ENCODE measurements around the gene C6orf15. TPM values are rescaled to one million over a fixed set of nuclear protein-coding genes. Genes with fewer than 3 reads are reported as not detected.
A peak's percentile ranks its signal among the peaks of the same experiment; 100 is the strongest.

Gene C6orf15
- total RNA-seq, 4 donors from 2014 or later: not detected

- no peak for DNase-seq
- peaks cover 0 to 7% (median 0%) of the 10 kb centered on the region in 4 donors for H3K4me1 ChIP-seq
- TF ChIP-seq POLR2A (IDR thresholded peaks at IDR 0.05): no peak
- TF ChIP-seq CTCF (IDR thresholded peaks at IDR 0.05): no peak
- H3K9me3 ChIP-seq: no peaks in the 10 kb centered on the region
- H3K4me3 ChIP-seq: no peak overlapping the region
- H3K27me3 ChIP-seq: no peaks in the 10 kb centered on the region
- no peak overlapping the region for H3K27ac ChIP-seq
- no peaks in the 10 kb centered on the region for H3K36me3 ChIP-seq
These were observed 18.4 kb upstream of the C6orf15 start for GRCh38 chr6:31130751-31131150.

DNA sequence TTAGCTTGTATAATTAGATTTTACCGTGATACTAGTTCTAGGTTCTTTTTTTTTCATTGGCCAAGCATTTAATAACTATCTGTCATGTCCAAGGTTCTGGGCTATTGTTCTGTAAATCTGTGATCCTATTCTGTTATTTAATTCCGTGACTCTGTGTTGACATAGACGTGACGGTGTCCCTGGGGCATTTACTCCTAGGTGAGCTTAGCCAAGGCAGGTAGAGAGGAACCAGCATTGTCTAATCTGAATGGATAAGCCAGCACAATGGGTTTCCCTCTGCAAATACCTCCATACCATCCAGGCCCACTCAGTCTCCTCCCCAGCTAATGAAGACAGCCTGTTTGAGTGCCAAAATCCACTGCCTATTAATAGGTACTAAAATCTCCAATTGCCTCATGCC lies 16.8 kb upstream of the C6orf15 start:
- DNase-seq: no peak
- Histone ChIP-seq H3K4me3 (no peak overlapping the region), H3K36me3 (no peaks in the 10 kb centered on the region), H3K4me1 (peaks cover 0 to 7% (median 0%) of the 10 kb centered on the region in 4 donors), H3K27ac (no peak overlapping the region), H3K27me3 (no peaks in the 10 kb centered on the region), H3K9me3 (no peaks in the 10 kb centered on the region)
- no peak for TF ChIP-seq POLR2A (IDR thresholded peaks at IDR 0.05)
- TF ChIP-seq CTCF (IDR thresholded peaks at IDR 0.05): no peak

GRCh38 chr6:31128093-31128676 lies 15.8 kb upstream of the C6orf15 start:
- Histone ChIP-seq H3K36me3 (no peaks in the 10 kb centered on the region), H3K4me3 (no peak overlapping the region), H3K27ac (no peak overlapping the region), H3K4me1 (peaks cover 0 to 7% (median 0%) of the 10 kb centered on the region in 4 donors), H3K27me3 (no peaks in the 10 kb centered on the region), H3K9me3 (no peaks in the 10 kb centered on the region)
- peak; percentile 72 to 92 (median 74) for DNase-seq
- no peak for TF ChIP-seq POLR2A (IDR thresholded peaks at IDR 0.05)
- peak; percentile 57 to 90 (median 74) for TF ChIP-seq CTCF (IDR thresholded peaks at IDR 0.05)

- TF ChIP-seq CTCF (IDR thresholded peaks at IDR 0.05) (peak in 1 of 6 experiments; percentile 13), POLR2A (IDR thresholded peaks at IDR 0.05) (no peak)
- H3K36me3 ChIP-seq: no peaks in the 10 kb centered on the region
- H3K4me1 ChIP-seq: peaks cover 0 to 7% (median 0%) of the 10 kb centered on the region in 4 donors
- H3K27ac ChIP-seq: no peak overlapping the region
- H3K9me3 ChIP-seq: no peaks in the 10 kb centered on the region
- DNase-seq: no peak
- H3K27me3 ChIP-seq: no peaks in the 10 kb centered on the region
- H3K4me3 ChIP-seq: no peak overlapping the region
These were observed 14.2 kb upstream of the C6orf15 start for GRCh38 chr6:31126396-31127175.

DNA sequence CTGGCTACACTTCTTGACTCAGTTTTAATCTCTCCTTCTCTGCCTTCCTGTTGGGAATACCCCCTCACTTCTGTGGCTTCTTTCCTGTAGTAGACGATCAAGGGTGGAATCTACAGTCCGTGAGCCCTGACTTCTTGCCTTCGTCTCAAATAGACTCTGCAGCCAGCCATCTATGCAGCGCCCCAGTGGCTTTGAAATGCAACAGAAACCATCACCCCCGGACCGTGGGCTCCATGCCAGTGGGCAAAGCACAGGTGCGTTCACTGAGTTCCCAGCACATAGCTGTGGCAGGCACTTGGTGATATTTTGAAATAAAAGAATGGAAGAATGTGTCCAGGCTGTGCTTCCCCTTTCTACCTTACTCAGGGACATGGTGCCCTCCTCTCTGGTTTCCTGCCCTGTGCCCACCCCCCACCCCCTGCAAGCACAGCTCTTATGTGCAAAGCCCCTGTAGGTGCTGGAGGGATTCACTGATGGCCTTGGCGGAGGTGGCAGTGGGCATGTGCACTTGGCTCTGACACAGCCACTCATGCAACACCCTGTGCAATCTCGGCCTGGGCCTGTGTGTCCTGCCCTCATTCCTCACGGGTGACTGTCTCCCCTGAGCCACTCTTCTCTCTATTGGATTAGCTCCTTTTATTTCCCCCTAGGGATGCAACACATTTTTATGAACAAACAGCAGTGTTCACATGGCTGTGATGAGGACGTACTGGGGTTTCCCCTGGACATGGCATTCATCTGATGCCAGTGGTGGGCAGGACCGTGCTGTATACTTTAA lies 13.4 kb upstream of the C6orf15 start:
- Histone ChIP-seq H3K4me3 (no peak overlapping the region), H3K36me3 (no peaks in the 10 kb centered on the region), H3K4me1 (peaks cover 0 to 7% (median 0%) of the 10 kb centered on the region in 4 donors), H3K9me3 (no peaks in the 10 kb centered on the region), H3K27me3 (no peaks in the 10 kb centered on the region), H3K27ac (no peak overlapping the region)
- TF ChIP-seq POLR2A (IDR thresholded peaks at IDR 0.05) (no peak), CTCF (IDR thresholded peaks at IDR 0.05) (no peak)
- DNase-seq: no peak
